HG03378 (cell line): ENCODE measurements around the gene AMBRA1.

Experiments used
- ATAC-seq: cut with Tn5 transposase; IDR thresholded peaks from one replicate; pipeline ENCODE4 v1.9.1; 2021; ENCODE audit warnings: mild to moderate bottlenecking, moderate library complexity; ENCODE audit not compliant: unreplicated experiment

Gene AMBRA1, protein sequence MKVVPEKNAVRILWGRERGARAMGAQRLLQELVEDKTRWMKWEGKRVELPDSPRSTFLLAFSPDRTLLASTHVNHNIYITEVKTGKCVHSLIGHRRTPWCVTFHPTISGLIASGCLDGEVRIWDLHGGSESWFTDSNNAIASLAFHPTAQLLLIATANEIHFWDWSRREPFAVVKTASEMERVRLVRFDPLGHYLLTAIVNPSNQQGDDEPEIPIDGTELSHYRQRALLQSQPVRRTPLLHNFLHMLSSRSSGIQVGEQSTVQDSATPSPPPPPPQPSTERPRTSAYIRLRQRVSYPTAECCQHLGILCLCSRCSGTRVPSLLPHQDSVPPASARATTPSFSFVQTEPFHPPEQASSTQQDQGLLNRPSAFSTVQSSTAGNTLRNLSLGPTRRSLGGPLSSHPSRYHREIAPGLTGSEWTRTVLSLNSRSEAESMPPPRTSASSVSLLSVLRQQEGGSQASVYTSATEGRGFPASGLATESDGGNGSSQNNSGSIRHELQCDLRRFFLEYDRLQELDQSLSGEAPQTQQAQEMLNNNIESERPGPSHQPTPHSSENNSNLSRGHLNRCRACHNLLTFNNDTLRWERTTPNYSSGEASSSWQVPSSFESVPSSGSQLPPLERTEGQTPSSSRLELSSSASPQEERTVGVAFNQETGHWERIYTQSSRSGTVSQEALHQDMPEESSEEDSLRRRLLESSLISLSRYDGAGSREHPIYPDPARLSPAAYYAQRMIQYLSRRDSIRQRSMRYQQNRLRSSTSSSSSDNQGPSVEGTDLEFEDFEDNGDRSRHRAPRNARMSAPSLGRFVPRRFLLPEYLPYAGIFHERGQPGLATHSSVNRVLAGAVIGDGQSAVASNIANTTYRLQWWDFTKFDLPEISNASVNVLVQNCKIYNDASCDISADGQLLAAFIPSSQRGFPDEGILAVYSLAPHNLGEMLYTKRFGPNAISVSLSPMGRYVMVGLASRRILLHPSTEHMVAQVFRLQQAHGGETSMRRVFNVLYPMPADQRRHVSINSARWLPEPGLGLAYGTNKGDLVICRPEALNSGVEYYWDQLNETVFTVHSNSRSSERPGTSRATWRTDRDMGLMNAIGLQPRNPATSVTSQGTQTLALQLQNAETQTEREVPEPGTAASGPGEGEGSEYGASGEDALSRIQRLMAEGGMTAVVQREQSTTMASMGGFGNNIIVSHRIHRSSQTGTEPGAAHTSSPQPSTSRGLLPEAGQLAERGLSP (N-terminal part only)

DNA sequence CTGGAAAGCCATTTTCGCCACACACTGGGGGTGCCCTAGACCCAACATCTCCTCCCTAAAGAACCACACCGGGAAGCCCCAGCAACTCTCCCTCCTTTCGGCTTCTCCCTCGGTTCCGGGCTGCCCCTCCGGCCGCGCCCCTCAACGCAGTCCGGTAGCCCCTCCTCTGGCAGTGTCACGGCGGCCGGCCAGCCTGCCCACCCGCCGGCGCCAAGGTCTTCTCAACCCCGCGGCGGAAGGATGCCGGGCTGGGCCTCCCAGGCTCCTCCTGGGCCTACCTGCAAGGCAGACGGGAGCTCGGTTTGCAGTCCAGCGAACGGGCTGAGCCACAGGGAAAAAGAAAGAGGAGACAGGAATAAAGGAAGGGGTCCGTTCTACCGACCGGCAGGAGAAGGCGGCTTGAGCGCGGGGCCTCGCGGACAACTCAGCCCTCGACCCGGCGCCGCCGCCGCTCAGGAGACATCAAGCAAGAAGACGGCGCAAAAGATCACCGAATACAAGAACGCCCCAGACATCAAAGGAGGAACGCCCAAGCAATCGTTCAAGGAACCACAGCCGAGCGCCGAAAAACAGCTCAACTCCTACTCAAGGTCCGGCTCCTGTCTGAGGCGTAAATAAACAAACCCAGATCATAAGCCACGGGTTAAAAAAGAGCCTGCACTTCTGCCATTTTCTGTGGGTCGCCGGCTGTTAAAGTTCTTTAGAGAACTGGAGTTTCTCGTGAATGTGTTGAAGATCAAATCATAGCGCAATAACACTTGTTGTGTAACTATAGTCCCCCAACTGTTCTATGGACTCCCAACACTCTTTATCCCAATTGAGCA is at the start of gene AMBRA1:
Gene AMBRA1 (minus strand): TSS at position 474 of the 824 bp plus-strand sequence. CDS start 45,643 bp downstream, outside the sequence.
- peak; percentile 89 for ATAC-seq

DNA sequence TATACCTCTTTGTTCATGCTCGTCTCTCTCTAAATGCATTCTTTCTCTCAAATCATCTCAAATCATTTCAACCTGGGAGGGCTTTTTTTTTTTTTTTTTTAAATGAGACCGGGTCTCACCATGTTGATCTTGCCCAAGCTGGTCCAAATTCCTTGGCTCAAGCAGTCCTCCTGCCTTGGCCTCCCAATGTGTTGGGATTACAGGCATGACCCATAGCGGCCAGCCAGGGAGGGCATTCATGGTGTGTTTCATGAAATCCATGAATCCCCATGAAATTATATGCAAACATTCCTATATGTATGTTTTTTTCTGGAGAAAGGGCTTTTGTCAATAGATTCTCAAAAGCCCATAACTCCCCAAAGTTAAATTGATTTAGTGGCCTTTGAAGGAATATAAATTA is 49.7 kb upstream of the AMBRA1 start:
- ATAC-seq = no peak

DNA sequence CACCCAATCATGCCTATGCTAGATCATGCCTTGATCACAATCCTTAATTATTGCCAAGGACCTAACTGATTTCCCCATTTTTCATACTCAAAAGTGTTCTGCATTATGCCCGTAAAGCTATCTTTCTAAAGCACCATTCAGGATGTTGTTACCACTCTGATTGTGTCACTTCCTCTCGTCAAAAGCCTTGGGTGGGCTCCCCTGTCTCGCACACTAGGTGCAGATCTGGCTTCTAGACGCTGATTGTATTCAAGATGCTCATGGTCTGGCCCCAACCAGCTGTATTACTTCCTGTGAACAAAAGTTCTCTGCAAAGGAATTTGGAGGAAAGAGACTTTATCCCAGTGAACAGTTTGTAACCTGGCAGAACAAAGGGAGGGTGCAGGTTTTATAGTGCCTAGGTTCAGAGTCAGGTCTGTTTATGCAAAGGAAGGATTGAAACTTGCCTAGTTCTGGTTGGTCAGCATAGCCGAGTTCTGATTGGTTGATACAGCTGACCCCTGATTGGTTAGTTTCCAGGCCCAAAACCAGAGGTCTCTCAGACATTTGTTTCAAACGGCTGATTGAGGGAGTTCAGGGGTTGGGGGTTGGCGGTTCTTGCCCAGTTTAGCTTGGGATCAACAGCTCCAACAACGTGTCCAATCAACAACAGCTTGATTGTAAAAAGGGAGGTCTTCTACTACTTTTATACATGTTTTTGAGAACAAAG is 49.0 kb upstream of the AMBRA1 start:
- no peak for ATAC-seq

DNA sequence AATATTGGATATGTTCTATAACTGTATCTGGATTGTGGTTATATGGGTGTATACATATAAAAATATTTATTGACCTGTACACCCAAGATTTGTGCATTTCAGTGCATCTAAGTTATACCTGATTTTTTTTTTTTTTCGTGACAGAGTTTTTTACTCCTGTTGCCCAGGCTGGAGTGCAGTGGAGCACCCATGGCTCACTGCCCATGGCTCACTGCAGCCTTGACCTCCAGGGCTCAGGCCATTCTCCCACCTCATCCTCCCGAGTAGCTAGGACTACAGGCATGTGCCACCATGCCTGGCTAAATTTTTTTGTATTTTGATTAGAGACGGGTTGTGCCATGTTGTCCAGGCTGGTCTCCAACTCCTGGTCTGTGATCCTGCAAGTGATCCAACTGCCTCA is 47.8 kb upstream of the AMBRA1 start:
- ATAC-seq = no peak

DNA sequence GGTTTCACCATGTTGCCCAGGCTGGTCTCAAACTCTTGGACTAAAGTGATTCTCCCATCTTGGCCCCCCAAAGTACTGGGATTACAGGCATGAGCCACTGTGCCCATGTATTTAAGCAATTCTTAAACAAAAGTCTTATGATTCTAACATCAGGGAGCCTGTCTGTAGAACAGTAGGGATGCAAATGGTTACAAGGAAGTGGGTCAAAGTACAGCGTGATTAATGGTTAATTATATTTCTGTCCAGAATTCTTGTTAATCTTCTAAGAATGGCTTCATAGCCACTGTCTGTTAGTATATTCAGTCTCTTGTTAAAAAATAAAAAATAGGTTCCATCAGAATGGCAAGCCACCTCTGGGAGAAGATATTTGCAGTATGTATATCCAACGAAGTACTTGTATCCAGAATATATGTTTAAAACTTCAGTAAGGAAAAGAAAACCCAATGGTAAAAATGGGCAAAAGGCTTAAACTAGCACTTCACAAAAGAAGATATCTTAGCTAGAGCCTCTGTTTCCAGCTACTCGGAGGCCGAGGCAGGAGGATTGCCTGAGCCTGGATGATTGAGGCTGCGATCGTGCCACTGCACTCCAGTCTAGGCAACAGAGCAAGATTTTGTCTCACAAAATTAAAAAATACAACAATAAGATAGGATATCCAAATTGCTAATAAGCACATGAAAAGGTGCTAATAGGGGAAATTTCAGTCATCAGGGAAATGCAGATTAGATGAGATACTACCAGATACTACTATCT is 46.4 kb upstream of the AMBRA1 start:
- ATAC-seq = no peak

DNA sequence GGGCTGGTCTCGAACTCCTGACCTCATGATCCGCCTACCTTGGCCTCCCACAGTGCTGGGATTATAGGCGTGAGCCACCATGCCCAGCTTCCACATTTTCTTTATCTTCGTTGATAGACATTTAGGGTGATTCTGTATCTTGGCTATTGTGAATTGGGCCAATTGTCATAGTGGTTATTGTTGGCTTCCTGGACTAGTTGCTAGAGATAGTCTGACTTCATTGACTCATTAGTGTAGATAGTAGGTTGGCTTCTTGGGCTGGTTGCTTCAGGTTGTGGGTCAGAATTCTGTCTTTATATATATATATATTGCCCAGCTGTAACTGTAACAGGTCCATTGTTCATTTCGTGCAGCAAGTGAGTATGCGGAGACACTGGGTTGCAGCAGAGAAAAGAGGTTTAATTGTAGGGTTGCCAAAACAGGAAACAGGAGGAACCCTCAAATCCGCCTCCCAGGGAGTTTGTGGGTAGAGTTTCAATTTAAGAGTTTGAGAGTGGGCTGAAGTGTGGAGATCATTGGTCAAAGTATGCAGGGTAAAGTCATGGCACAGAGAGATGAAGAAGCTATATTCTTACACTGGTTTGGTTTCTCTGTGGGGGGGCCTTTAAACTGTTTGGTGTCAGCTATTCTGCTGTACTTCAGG is 45.5 kb upstream of the AMBRA1 start:
- ATAC-seq = no peak

DNA sequence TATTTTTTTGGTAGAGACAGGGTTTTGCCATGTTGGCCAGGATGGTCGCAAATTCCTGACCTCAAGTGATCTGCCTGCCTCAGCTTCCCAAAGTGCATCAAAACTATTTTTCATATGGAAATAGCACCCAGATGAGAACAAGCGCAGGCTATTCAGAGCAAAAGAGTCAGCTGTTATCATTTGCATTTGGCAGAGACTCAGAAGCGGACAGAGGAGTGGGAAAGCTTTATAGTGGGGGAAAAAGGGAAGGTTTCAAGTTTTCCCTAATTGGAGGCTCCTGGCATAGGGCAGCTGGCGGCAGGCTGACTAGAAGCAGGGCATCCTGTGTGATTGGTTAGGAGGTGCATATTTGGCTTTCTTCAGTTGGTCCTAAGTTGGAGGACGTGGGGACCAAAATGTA is 43.7 kb upstream of the AMBRA1 start:
- ATAC-seq = no peak

DNA sequence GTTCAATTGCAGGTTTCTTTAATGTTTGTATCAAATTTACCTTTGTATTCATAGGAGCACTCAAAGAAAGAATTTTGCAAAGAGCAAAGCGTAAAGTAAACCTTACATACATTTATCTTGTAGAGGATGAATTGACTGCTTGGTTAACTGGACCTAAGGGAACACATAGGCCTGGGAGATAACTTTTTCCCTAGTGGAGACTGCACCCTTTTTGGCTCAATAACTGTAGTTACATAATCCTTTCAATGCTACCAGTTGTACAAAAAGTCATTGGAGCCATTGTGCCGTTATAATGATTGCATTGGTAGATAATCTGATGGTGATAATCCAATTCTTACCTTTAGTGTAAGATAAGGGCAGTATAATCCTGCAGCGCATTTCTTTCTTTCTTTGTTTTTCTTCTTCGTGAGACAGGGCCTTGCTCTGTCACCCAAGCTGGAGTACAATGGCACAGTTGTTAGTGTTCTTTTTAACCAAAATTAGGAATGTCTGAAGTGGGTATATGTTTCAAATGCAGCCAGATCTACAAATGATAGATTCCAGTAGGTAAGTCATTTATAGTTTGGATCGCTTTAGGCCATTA is 41.8 kb upstream of the AMBRA1 start:
- ATAC-seq = no peak

DNA sequence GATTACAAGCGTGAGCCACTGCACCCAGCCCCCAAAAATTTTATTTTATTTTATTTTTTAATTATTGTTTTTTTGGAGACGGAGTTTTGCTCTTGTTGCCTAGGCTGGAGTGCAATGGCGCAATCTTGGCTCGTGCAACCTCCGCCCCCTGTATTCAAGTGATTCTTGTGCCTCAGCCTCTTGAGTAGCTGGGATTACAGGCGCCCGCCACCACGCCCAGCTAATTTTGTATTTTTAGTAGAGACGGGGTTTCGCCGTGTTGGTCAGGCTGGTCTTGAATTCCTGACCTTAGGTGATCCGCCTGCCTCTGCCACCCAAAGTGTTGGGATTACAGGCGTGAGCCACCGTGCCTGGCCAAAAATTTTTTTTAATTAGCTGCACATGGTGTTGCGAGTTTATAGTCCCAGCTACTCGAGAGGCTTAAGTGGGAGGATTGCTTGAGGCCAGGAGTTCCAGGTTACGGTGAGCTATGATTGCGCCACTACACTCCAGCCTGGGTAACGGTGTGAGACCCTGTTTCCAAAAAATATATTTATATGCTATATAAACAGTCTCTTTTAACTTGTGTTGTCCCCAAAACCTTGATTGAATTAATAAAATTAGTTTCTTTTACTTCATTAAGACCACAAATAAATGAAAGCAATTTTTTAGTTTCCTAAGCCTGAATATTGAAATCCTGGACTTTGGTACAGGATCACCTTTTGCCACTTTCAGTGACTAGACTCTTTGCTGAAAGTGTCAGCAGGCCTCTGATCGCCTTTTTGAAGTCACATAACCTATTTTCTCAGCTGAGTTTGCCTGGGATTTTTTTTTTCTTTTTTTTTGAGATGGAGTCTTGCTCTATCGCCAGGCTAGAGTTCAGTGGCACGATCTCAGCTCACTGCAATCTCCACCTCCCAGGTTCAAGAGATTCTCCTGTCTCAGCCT is 39.7 kb upstream of the AMBRA1 start:
- no peak for ATAC-seq

DNA sequence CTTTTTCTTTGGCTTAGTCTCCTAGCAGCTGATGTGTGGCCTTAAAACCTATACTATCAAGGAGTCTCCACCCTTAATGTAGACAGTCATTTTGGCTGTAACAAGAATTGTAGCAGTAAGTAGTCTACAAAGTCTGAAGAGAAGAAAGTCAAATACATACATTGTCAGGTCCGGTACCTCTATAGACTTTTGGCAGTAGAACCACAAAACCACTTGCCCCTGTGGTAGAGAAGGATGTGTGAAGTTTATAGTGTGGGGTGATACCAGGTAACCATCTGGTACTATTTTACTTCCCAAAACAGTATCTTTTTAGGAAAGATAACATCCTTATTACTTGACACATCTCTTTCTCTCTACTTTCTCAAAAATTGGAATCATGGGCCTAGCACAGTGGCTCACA is 38.7 kb upstream of the AMBRA1 start:
- no peak for ATAC-seq

DNA sequence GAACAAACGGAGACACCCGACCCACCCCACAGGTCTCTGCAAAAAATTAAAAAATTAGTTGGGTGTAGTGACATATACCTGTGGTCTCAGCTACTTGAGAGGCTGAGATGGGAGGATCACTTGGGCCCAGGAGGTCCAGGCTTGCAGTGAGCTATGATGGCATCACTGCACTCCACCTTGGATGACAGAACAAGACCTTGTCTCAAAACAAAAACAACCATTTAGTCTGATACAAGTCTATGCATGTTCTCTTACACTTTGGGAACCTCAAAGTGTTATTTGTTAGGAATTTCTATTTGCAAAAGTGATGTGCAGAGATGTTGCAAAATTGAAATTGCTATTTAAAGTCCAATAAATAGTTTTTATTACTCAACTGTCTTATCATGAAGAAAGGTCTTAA is 37.9 kb upstream of the AMBRA1 start:
- ATAC-seq = no peak

DNA sequence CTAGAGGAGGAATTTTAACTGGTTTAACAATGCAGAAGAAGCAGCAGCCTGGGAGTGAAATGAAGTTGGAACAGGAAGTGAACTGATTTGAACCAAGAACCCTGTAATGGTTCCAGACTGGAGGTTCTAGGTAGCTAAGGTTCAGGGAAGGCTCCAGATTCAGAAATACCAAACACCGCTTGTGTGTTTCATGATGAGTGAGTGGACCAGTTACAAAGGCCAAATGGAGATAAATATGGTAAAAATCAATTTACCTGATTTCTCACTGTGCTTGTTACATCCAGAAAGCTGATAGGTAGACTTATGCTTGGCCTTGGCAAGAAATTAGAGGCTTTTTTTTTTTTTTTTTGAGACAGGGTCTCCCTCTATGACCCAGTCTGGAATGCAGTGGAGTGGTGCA is 36.4 kb upstream of the AMBRA1 start:
- ATAC-seq = no peak

DNA sequence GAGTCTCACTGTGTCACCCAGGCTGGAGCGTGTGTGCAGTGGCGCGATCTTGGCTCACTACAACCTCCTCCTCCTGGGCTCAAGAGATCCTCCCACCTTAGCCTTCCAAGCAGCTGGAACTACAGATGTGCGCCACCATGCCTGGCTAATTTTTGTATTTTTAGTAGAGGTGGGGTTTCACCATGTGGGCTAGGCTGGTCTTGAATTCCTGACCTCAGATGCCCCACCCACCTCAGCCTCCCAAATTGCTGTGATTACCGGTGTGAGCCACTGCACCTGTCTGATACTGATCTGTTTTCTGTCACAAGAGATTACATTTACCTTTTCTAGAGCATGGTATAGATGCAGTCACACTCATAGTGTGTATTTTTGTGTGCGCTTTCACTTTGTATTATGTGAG is 35.1 kb upstream of the AMBRA1 start:
- ATAC-seq = no peak

DNA sequence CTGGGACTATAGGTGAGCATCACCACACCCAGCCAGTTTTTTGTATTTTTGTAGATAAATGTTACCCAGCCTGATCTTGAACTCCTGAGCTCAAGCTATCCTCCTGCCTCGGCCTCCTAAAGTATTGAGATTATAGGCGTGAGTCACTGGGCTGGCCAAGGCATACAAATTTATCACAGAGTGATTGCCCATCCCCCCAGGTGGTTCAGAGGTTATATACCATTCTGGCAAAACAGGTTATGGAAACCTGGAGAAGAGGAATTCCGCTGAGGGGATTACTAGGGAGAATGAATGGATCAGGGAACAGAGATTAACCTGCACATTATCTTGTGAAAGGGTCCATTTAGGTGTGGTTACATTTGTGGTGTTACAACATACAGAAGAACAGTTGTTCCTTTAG is 31.6 kb upstream of the AMBRA1 start:
- ATAC-seq = no peak

DNA sequence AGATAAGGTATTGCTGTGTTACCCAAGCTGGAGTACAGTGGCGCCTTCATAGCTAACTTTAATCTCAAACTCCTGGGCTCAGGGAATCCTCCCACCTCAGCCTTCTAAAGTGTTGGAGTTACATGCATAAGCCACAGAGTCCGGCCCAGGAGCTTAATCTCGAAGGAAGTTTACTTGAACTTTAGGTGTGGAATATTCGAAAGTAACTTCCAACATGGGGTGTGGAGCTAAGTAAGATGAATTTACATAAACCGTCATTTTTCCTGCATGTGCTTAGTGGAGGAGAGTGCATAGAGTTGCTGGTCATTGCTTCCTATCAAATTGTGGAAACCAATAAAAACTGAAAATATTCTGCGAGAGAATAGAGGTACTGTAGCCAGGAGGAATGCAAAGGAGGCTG is 25.0 kb upstream of the AMBRA1 start:
- ATAC-seq = no peak

DNA sequence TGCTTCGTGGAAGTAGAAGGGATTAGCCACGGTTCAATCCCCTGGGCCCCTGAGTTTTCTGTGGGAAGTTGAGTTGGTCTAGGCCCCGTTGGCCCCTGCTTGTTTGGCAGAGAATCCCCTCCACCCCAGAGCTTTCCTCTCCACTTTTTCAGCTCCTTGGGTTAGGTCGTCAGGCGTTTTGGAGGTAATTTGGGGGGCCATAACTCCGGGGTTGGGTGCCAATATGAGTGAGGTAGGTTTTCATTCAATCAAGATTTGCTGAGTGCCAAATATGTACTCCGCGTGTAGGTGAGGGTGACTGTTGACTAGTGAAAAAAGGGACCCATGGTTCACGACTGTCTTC is 24.1 kb upstream of the AMBRA1 start:
- ATAC-seq = no peak
